Measurements from ENCODE around the gene CELSR3. TPM values are rescaled to one million over a fixed set of nuclear protein-coding genes. Genes with fewer than 3 reads are reported as not detected.

Gene CELSR3
- total RNA-seq, 4 donors from 2014 or later = 0.33 to 1.3 (median 0.63) TPM

DNA sequence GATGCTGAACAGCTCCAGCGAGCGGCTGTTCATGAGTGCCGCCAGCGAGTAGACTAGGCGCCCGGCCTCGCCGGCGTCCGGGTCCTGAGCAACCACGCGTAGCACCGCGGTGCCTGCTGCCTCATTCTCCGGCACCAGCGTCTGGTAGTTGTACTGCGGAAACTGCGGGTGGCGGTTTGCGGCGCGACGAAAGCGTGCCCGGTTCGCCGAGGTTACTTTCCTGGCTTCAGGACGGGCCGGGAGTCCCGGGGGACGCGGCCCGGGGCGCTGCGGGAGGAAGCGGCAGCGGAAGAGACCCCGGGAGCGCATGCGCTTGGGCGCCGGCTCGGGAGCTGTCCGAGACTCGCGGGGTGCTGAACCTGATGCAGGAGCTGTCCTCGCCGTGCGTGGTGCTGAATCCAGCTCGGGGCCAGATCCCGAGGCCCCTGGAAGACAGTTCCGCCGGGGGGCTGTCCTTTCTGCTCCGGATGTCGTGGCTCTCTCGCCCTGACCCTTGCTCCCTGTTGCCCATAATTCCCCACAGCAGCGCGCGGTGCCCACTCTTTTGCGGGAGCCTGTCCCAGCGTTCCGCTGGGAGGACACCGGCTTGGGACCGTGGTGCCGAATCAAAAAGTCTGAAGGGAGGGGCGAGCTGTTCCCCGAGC lies 1.1 kb downstream of the CELSR3 start:
- no peaks in the 10 kb centered on the region for H3K9me3 ChIP-seq
- H3K27me3 ChIP-seq = peaks cover 8 to 67% (median 15%) of the 10 kb centered on the region in 4 donors
- H3K36me3 ChIP-seq = peaks cover 0 to 5% (median 1%) of the 10 kb centered on the region in 4 donors
- no peak overlapping the region for H3K27ac ChIP-seq (replicated peaks in 1 of 4)
- peak overlapping the region; percentile 40 to 50 (median 47) for H3K4me3 ChIP-seq
- intact Hi-C loops (cut with DNase I) = no loop called here
- TF ChIP-seq POLR2A (IDR thresholded peaks at IDR 0.05; ENCODE audit: low read depth) (no peak), POLR2AphosphoS5 (IDR thresholded peaks at IDR 0.05) (peak; percentile 41 to 78)
- no peak for DNase-seq (ENCODE audit: extremely low spot score)
- H3K4me1 ChIP-seq = peaks cover 17 to 40% (median 38%) of the 10 kb centered on the region in 4 donors
- WGBS = 4% methylated on average over 20 of the region's 67 CpGs

DNA sequence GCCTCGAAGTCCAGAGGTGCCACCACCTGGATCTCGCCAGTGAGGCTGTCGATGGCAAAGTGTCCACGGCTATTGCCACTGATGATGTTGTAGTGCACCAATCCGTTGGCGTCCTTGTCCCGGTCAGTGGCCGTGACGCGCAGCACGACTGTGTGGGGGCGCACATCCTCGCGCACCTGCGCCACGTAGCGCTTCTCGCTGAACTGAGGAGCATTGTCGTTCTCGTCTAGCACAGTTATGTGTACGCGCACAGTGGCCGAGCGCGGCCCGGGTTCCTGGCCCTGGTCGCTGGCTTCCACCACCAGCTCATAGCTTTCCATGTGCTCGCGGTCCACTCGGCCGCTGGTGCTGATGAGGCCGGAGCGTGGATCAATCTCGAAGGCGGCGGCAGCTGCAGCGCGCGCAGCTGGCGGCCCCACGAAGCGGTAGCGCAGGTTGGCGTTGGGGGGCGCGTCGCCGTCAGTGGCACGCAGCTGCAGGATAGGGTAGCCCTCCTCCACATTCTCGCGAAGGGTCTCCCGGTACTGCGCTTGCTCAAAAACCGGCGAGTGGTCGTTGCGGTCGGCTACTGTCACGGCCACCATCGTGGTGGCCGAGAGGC lies 1.8 kb downstream of the CELSR3 start:
- Histone ChIP-seq H3K4me1 (peaks cover 20 to 47% (median 45%) of the 10 kb centered on the region in 4 donors), H3K9me3 (no peaks in the 10 kb centered on the region), H3K27me3 (peaks cover 8 to 67% (median 15%) of the 10 kb centered on the region in 4 donors), H3K27ac (replicated peaks in 1 of 4) (no peak overlapping the region), H3K4me3 (peak overlapping the region; percentile 40 to 50 (median 47)), H3K36me3 (peaks cover 0 to 5% (median 1%) of the 10 kb centered on the region in 4 donors)
- WGBS = 70% methylated on average over 33 of the region's 61 CpGs
- no peak for DNase-seq (ENCODE audit: extremely low spot score)
- intact Hi-C loops (cut with DNase I) = no loop called here
- TF ChIP-seq EP300 (IDR thresholded peaks at IDR 0.05) = no peak
- TF ChIP-seq POLR2AphosphoS5 (IDR thresholded peaks at IDR 0.05) = no peak
- no peak for TF ChIP-seq POLR2A (IDR thresholded peaks at IDR 0.05; ENCODE audit: low read depth)
- TF ChIP-seq CTCF (IDR thresholded peaks at IDR 0.05) = no peak

- Histone ChIP-seq H3K36me3 (no peaks in the 10 kb centered on the region), H3K4me1 (peaks cover 10 to 31% (median 28%) of the 10 kb centered on the region in 4 donors), H3K27ac (replicated peaks in 1 of 4) (peak overlapping the region; percentile 75 to 84 (median 77)), H3K9me3 (no peaks in the 10 kb centered on the region), H3K27me3 (peaks cover 0 to 38% (median under 1%) of the 10 kb centered on the region in 4 donors), H3K4me3 (peak overlapping the region; percentile 63 to 72 (median 68))
- 83% methylated on average over 2 of the region's 45 CpGs for WGBS
- TF ChIP-seq CTCF (IDR thresholded peaks at IDR 0.05) (no peak), POLR2A (IDR thresholded peaks at IDR 0.05; ENCODE audit: low read depth) (no peak), POLR2AphosphoS5 (IDR thresholded peaks at IDR 0.05) (no peak), EP300 (IDR thresholded peaks at IDR 0.05) (no peak)
- intact Hi-C loops (cut with DNase I) = loop anchor here (1.0 kb wide), 1 partner anchor 22 kb away; the partner anchor contains the start of gene SLC26A6
- DNase-seq (ENCODE audit: extremely low spot score) = no peak
Observed at GRCh38 chr3:48656841-48657281, 5.8 kb downstream of the CELSR3 start.

DNA sequence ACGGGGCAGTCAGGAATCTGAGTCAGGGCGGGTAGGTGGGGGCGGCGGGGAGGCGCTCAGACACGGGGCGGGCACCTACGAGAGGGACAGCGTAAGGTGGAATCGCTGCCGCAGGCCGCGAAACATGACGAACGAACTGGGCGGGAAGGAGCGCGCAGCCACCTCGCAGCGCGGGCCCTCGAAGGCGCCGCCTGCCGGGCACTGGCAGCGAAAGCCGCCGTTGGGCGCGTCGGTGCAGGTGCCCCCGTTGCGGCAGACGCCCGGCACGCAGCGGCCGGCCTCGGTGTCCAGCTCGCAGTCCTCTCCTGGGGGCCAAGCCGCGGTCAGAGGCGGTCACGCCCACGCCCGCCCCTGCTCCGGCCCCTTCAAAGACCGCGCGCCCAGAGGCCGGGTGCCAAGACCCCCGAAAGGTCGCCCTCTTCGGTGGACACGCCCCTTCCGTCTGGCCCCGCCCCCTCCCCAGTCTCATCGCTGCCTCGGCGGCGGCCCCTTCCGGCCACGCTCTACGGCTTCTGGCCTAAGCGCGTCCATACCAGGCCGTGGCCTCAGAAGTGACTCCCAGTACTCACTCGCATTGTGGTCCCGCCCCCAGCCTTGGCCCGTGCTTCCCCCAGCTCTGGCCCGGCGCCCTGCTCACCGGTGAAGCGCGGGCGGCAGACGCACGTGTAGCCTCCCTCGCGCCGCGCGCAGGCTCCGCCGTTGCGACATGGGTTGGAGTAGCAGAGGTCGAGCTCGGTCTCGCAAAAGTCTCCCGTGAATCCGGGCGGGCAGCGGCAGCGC lies 6.4 kb downstream of the CELSR3 start:
- H3K36me3 ChIP-seq = no peaks in the 10 kb centered on the region
- no peaks in the 10 kb centered on the region for H3K9me3 ChIP-seq
- peak overlapping the region; percentile 75 to 84 (median 77) for H3K27ac ChIP-seq (replicated peaks in 1 of 4)
- TF ChIP-seq EP300 (IDR thresholded peaks at IDR 0.05) (no peak), POLR2AphosphoS5 (IDR thresholded peaks at IDR 0.05) (peak in 1 of 2 donors; percentile 66), POLR2A (IDR thresholded peaks at IDR 0.05; ENCODE audit: low read depth) (no peak), CTCF (IDR thresholded peaks at IDR 0.05) (peak; percentile 70 to 77 (median 72))
- DNase-seq (ENCODE audit: extremely low spot score) = peak; percentile 93
- H3K27me3 ChIP-seq = peaks cover 0 to 32% (median 0%) of the 10 kb centered on the region in 4 donors
- 0% methylated on average over 5 of the region's 94 CpGs for WGBS
- intact Hi-C loops (cut with DNase I) = loop anchor here (1.0 kb wide), 1 partner anchor 21 kb away; the partner anchor contains the start of gene SLC26A6
- H3K4me1 ChIP-seq = peaks cover 7 to 25% (median 22%) of the 10 kb centered on the region in 4 donors
- peak overlapping the region; percentile 63 to 72 (median 68) for H3K4me3 ChIP-seq
